Activated CD4-positive, alpha-beta T cell treated with anti-CD3 and anti-CD28 coated beads for 1 hour (primary cell): ENCODE results near the gene CA10.

Experiments used
- DNase-seq: peaks from one replicate; pipeline ENCODE4 v3.0.0-alpha.2; 2020

The CA10 gene

DNA sequence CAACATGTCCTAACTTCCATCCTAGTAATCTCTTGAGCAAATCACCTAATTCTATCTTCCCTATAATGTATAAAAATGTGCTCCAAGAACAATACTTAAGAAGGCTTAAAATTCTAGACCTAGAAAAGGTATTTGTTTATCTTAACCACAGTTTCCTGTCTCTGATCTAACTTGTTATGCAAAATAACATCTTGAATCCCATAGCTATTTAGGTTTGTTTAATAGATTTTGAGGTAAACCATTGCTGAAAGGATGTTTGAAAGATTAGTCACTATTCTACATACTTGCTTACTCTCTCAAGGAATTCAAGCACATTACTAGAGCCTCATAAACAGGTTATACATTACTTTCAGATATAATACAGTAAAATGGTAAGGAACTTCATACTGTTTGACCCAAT, 13.0 kb downstream of the CA10 start:
- no peak for DNase-seq

- DNase-seq, result no peak
These were observed 15.0 kb downstream of the CA10 start for GRCh38 chr17:52143542-52143941.

GRCh38 chr17:52140601-52141000, 17.9 kb downstream of the CA10 start:
- DNase-seq, result no peak

- no peak for DNase-seq
These were observed 19.8 kb downstream of the CA10 start for GRCh38 chr17:52138752-52139151.

DNA sequence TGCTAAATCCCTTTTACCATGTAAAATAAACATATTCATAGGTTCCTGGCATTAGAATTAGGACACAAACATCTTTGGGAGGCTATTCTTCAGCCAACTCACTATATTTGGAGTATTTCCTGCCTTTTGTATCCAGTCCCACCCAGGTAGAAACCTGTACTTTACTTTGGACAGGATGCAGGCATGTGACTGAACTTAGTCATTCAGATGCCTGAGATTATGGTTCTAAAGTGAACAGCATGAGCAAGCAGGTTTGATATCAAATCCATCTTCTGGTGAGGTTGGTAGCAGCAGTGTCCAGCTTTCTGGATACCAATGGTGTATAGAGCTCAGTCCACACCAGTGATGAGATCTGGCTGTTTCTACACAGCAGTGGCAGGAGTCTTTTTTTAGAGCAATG, 20.2 kb downstream of the CA10 start:
- no peak for DNase-seq

- no peak for DNase-seq
These were observed 22.3 kb downstream of the CA10 start for GRCh38 chr17:52136166-52136565.

DNA sequence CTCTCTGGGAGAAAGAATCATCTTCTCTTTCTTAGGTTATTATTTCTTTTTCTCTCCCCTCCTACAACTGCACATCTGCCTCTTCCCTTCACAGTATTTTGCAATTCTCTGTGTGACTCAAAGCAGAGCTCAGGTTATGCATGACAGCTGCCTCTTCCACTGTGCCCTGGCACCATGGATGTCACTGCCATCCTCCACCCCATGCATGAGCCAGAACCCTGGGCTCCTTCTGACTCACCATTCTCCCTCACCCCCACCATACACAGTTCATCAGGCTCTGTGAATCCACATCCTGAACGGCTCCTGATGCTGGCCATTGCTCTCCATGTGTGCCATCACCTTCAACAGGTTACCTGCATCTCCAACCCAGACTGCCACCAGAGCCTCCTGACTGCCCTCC, 23.9 kb downstream of the CA10 start:
- DNase-seq, result no peak

- no peak for DNase-seq
These were observed 29.8 kb downstream of the CA10 start for GRCh38 chr17:52128721-52129120.

- no peak for DNase-seq
These were observed 33.5 kb downstream of the CA10 start for GRCh38 chr17:52124993-52125392.

DNA sequence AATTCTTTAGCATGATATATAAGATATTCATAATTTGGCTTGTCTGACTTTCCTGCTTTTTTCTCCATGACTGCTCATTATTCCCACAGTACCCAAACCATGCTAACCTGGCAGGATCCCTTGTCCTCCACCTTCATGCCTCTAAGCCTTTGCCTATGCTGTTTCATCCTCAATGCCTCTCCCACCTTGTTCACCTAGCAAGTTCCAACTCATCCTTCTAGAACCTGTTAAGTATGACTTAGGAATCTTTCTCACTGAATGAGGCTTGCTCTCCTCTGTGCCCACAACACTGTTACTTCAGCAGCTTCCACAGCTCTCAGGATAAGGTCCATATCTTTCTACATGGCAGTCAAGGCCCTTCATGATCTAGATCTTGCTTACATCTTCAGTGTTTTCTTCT, 34.0 kb downstream of the CA10 start:
- DNase-seq, result no peak

DNA sequence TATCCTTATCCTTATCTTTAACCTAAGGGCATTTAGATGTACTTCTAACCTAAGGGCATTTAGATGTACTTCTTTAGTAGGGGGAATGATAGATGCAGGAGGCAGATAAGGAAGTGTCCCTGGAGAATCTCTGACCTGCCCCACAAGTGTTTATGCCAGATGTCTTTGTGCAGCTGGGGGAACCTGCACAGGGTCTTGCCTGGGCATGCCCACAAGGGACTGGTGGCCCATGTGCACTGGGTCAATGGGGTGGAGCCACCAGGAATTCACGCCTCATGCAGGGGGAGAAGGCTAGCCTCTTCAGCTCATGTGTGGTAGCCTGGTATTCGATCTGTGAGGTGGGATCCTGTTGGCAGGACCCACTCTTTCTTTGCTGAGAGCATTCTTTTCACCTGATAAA, 38.0 kb downstream of the CA10 start:
- no peak for DNase-seq

GRCh38 chr17:52110923-52111581, 47.5 kb downstream of the CA10 start:
- no peak for DNase-seq

DNA sequence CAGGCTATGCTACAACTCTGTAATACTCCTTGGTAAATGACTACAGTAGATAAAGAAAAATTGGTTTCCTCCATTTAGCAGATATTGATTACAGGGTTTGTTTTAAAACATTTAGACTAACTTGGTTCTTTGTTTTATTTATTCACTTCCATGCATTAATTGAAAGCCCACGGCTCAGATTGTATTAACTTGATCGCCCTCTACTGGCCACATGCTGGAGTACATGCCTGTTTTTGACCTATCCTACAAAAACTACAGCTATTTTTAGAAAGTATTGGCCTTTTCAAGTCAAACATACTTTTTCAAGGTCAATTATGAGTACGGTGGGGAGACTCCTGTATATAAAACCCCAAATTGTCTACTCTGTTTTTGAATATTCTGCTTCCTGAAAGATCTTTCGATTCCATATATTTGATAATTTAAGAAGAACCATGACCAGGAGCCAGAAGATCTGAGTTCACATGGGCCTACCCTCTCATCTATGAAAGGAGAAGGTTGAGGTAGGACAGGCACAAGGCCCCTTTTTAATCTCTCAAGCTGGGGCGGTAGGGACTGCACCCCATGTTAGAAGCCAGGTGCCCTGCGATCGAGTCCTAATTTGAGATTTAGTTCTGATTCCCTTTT, 51.8 kb downstream of the CA10 start:
- DNase-seq, result no peak

GRCh38 chr17:52106072-52106471, 52.4 kb downstream of the CA10 start:
- no peak for DNase-seq

DNA sequence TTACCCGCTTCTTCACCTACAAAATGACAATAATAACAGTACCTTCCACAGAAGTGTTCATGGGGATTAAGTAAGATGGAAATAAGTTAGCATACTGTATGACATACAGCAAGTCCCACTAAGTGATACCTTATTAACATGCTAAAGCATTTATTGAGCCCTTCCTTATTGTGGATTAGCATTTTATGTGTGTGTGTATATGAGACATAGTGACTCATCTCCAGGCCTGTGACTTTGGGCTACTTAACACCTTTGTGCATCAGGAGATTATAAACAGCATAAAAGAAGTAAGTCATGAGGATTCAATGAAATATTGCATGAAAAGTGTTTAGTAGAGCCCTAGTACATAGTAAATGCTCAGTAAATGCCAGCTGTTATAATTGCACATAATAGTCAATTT, 52.9 kb downstream of the CA10 start:
- DNase-seq, result no peak

- DNase-seq, result no peak
These were observed 62.5 kb downstream of the CA10 start for GRCh38 chr17:52096056-52096455.

DNA sequence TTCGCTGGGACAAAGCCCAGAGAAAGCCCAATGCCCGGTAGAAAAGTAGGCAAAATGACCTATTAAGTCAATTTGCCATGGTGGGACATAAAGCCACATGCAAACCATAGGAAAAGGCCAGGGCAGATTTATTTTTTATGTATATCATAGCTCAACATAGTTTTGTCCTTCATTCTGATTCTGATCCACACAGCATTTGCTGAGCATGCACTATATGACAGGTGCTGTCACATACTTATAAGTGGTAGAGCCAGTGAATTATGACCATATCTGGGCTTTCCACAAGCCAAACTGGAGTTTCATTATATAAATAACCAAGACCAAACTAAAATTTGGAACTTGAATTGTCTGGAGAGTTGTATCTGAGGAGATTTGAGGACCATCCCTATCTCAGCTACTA, 74.3 kb downstream of the CA10 start:
- DNase-seq, result no peak

- DNase-seq, result no peak
These were observed 79.0 kb downstream of the CA10 start for GRCh38 chr17:52079496-52079895.

DNA sequence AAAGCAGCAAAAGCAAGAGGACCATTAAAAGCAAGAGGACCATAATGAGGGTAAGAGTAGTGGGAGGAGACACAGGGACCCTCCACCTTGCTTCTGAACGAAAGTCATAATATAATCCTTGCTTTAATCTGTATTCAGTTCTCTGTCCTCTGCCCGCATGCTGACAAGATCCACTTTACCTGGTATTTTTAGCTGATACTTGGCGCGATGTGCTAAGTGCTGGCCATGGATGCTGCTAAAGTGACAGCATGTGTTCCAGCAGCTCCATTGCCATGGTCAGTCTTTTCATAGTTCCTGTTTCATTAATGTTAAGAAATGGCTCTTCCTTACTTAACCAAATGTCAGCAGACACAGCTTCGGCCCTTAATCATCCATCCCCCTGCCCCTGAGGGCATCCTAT, 86.8 kb downstream of the CA10 start:
- no peak for DNase-seq

- no peak for DNase-seq
These were observed 93.7 kb downstream of the CA10 start for GRCh38 chr17:52064791-52065211.

GRCh38 chr17:52049496-52049895, 109.0 kb downstream of the CA10 start:
- DNase-seq, result no peak

DNA sequence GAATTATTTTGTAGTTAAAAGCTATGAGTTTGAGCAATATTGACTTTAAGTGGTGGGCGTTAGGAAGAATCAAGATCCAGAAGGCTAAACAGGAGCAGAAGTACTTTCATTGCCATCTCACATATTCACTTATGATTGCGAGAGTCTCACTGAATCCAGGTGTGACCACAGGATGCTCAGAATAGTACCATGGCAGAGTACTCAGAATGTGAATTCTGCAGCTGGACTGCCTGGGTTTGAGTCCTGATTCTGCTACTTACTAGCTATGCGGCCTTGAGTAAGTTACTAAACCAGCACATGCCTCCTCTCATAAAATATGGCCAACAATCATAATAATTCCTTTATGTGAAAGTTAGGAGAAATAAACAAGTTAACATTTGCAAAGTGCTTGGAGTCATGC, 109.5 kb downstream of the CA10 start:
- DNase-seq, result no peak

DNA sequence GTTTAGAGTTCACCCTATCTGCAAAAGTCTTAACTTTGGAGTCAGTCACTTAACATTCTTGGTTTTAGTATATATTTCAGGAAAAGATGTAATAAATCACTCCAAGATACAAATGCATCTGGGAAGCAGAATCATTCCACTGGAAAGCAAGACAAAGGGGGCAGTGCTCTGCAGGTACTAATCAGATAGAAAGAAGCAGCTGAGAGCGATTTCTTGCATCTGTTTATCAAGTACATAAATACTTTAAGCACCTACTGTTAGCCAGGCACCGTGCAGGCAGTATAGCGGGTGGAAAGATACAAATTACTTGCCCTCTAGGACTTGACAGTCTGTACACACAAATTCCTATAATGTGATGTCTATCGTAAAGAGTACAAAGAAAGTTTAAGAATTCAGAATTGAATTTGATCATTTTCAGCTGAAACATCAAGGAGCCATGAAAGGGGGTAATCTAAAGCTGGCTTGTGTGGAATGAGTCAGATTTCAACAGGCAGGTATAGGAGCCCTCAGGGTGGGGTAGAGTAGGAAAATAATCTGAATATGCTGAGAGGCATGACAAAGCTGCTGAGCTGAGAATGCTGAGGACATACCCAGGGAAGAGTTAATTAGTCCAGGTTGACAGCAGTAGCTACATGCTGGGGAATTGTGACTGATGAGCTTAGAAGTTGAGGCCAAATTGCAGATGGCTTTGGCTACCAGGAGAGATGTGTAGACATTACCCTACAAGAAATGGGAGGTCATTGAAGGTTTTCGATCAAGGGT, 110.2 kb downstream of the CA10 start:
- DNase-seq, result no peak

- no peak for DNase-seq
These were observed 111.4 kb downstream of the CA10 start for GRCh38 chr17:52047086-52047485.
